Stomach smooth muscle (tissue), 2 donors: ENCODE measurements around the gene MFAP3.
"Not testable (repeated sequence)": the region's sequence is repeated elsewhere in the genome, so short reads cannot be mapped to it uniquely, and the experiment has no call there.

Experiments used
- H3K27ac ChIP-seq: one replicate; pipeline ENCODE4 v1.7.0; 2013; ENCODE audit warnings: mild to moderate bottlenecking, low read length, inconsistent platforms
- H3K27me3 ChIP-seq, 2 donors: one replicate each; pipeline ENCODE4 v1.7.0; 2013; ENCODE audit warnings: low read length in 2 of 2; ENCODE audit not compliant: insufficient read depth in 2 of 2, control insufficient read depth in 1 of 2
- H3K36me3 ChIP-seq, 2 donors: one replicate each; pipeline ENCODE4 v1.7.0; 2013; ENCODE audit warnings: low read length in 2 of 2; ENCODE audit not compliant: control insufficient read depth in 2 of 2, insufficient read depth in 2 of 2
- H3K4me1 ChIP-seq: one replicate; pipeline ENCODE4 v1.7.0; 2013; ENCODE audit warnings: low read length; ENCODE audit not compliant: control insufficient read depth, insufficient read depth
- H3K4me3 ChIP-seq, 2 donors: one replicate each; pipeline ENCODE4 v1.7.0; 2013; ENCODE audit warnings: low read length in 2 of 2
- H3K9ac ChIP-seq, 2 donors: one replicate each; pipeline ENCODE4 v1.7.0; 2013; ENCODE audit warnings: low read length in 2 of 2, mild to moderate bottlenecking in 1 of 2
- H3K9me3 ChIP-seq, 2 donors: one replicate each; pipeline ENCODE4 v1.7.0; 2013; ENCODE audit warnings: low read length in 2 of 2; ENCODE audit not compliant: control insufficient read depth in 2 of 2
- donor health status: healthy.
- donor health status: Pancreatic carcinoma.

Gene MFAP3

DNA sequence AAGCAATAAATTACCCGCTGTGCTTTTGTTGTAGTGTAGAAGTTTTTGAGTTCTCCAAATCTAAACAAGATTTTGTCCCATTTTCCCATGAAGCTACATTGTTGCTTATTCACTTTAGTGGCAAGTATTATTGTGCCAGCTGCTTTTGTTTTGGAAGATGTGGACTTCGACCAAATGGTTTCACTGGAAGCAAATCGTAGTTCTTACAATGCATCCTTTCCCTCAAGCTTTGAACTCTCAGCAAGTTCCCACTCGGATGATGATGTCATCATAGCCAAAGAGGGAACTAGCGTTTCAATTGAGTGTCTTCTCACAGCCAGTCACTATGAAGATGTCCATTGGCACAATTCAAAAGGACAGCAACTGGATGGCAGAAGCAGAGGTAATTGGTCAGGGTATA is 10.9 kb downstream of the MFAP3 start:
- no peak overlapping the region for H3K4me3 ChIP-seq
- no peaks in the 10 kb centered on the region for H3K27me3 ChIP-seq
- no peak overlapping the region for H3K27ac ChIP-seq
- no peak overlapping the region for H3K9ac ChIP-seq
- H3K4me1 ChIP-seq: no peaks in the 10 kb centered on the region
- no peaks in the 10 kb centered on the region for H3K9me3 ChIP-seq
- H3K36me3 ChIP-seq: peaks cover 8 to 17% of the 10 kb centered on the region in 2 donors

DNA sequence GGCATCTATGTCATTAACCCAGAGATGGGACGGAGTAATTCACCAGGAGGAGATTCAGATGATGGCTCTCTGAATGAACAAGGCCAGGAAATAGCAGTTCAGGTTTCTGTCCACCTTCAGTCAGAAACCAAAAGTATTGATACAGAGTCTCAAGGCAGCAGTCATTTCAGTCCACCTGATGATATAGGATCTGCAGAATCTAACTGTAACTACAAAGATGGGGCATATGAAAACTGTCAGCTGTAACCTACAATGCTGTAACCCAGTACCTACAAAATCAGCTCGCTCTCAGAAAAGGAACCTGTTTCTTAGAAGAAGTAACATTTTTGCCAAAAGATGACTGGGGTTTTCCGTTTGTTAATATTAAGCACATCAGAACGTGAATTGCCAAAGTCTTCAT is 14.7 kb downstream of the MFAP3 start:
- H3K27me3 ChIP-seq: no peaks in the 10 kb centered on the region
- H3K36me3 ChIP-seq: peaks cover 14 to 18% of the 10 kb centered on the region in 2 donors
- no peaks in the 10 kb centered on the region for H3K9me3 ChIP-seq
- H3K27ac ChIP-seq: no peak overlapping the region
- H3K4me3 ChIP-seq: no peak overlapping the region
- no peaks in the 10 kb centered on the region for H3K4me1 ChIP-seq
- H3K9ac ChIP-seq: no peak overlapping the region

DNA sequence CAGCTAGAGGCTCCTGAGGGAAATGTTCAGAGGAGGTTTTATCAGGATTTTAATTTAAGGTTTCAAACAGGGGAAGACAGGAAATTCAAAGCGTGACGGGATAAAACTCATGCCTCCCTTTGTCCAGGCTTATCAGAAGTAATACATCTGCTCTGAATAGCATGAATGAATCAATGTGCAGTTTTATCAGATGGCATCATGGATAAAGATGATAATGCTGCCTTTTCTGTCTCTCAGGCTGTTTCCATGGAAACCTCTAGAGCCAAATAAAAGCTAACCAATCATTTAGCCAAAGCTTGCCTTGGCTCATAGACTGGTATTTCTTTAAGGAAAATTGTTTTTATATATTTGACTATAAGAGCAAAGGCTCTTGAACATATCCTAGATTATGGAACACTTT is 16.4 kb downstream of the MFAP3 start:
- Histone ChIP-seq H3K4me3 (no peak overlapping the region), H3K36me3 (peaks cover 14 to 18% of the 10 kb centered on the region in 2 donors), H3K27ac (no peak overlapping the region), H3K4me1 (no peaks in the 10 kb centered on the region), H3K9ac (no peak overlapping the region), H3K9me3 (no peaks in the 10 kb centered on the region), H3K27me3 (no peaks in the 10 kb centered on the region)

DNA sequence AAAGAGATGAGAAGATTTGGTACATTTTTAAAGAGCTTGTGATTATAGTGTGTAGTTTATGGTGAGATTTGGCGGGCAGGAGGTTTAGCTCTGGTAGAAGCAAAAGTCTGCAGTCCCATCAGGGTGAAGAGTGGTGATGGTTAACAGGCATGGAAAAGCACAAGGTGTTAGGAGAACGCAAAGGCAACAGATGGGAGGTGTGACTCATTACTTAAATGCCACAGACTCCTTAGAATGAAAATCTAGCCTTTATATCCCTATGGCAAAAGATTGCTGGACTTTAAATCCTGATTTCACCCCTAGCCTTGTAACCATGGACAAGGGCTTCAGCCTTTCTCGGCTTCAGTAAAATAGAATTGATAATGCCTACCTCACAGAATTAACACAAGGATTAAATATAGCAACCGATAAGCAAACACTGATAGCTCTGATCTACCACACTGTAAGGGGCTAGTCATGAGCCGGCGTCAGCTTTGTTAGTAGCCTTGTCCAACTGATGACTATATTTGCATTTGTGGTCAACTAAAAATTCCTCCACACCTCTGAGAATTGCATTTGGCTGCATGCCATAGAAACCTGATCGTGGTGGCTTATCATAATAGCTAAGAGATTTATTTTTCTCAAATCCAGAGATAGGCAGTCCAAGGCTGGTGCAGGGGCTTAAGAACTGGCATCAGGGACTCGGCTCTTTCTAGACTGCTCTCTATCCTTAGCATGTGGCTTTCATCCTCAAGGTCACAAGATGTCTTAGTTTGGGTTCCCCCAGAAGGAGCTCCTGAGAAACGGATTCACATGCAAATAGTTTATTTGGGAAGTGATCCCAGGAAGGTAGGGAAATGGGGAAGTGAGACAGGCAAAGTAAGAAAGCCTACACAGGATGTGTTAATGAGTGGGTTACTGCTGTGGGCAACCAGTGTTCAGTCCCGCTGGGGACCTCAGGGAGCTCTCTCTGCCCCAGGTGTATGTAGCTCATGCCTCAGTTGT is 19.6 kb downstream of the MFAP3 start:
- H3K4me3 ChIP-seq: no peak overlapping the region
- H3K9ac ChIP-seq: no peak overlapping the region
- no peak overlapping the region for H3K27ac ChIP-seq
- peaks cover 8 to 12% of the 10 kb centered on the region in 2 donors for H3K36me3 ChIP-seq
- no peaks in the 10 kb centered on the region for H3K9me3 ChIP-seq
- no peaks in the 10 kb centered on the region for H3K4me1 ChIP-seq
- no peaks in the 10 kb centered on the region for H3K27me3 ChIP-seq

DNA sequence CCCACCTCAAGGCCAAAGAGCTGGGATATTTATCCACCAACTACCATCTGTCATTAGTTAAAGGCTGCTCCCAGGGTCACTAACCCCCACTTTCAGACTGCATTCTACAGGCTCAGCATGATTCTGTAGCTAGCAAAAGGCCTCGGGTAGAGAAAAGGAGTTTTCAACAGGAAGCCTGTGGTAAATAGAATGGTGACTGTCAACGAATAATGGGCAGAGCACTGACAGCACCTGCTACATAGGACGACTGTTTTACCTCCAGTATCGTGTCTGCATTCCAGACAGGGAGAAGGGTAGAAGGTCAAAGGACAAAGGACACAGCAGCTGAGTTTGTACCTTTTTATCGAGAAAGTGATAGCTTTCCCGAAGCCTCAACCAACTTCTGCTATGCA is 20.3 kb downstream of the MFAP3 start:
- Histone ChIP-seq H3K9ac (no peak overlapping the region), H3K4me1 (no peaks in the 10 kb centered on the region), H3K27me3 (no peaks in the 10 kb centered on the region), H3K27ac (no peak overlapping the region), H3K9me3 (no peaks in the 10 kb centered on the region), H3K4me3 (no peak overlapping the region), H3K36me3 (peaks cover 6 to 8% of the 10 kb centered on the region in 2 donors)

DNA sequence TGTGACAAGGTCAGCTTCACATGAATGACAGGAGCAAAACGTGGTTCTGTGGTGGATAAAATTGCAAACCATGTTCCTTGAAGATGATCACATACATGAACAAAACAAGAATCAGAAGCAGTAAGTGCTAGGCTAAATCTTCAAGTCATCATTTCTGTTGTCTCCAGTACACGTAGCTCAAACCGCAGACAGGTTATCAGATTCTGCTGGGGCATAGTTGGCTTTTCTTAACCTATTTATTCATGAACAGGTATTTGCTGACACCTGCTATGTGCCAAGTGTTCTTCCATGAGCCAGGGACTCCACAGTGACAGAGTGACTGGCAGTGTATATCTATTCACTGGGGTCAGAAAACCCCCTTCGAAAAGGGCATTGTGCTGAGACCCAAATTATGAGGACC is 20.8 kb downstream of the MFAP3 start:
- no peaks in the 10 kb centered on the region for H3K9me3 ChIP-seq
- H3K9ac ChIP-seq: no peak overlapping the region
- H3K27ac ChIP-seq: no peak overlapping the region
- no peak overlapping the region for H3K4me3 ChIP-seq
- H3K36me3 ChIP-seq: peaks cover 2 to 6% of the 10 kb centered on the region in 2 donors
- H3K4me1 ChIP-seq: no peaks in the 10 kb centered on the region
- H3K27me3 ChIP-seq: no peaks in the 10 kb centered on the region

DNA sequence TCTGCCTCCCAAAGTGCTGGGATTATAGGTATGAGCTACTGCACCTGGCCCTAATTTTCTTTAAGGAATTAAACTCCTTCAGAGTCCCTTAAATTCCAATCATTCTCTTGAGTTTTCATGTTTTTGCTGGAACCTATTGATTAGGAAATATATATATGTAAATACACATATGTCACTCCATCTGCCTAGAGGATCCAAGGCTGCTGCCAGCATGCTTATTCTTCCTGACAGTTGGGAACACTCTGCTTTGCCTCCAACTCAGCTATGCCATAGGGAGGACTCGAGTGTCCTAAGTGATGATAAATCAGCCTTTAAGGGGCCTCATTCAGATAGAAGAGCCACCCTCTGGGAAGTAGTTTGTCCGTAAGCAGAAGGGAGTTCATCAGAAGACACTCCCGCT is 21.8 kb downstream of the MFAP3 start:
- H3K9me3 ChIP-seq: no peaks in the 10 kb centered on the region
- no peak overlapping the region for H3K4me3 ChIP-seq
- H3K27me3 ChIP-seq: no peaks in the 10 kb centered on the region
- no peak overlapping the region for H3K27ac ChIP-seq
- no peaks in the 10 kb centered on the region for H3K4me1 ChIP-seq
- no peak overlapping the region for H3K9ac ChIP-seq
- H3K36me3 ChIP-seq: peaks cover 0 to 3% of the 10 kb centered on the region in 2 donors

DNA sequence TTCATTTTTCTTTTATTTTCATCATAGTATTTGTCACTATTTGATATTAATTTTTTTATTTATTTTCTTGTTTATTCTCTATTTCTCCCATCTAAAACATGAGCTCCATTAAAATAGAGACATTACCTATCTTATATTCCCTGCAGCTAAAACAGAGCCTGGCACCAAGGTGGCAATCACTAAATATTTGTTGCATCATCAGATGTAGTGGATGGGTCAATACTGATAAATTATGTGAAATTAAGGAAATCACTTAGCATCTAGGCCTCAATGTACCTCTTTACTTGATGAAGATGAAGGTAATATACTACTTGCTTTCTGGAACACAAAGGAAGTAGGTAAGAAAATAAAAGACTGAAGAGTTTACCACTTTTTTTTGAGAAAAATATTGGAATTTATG is 24.6 kb downstream of the MFAP3 start:
- no peak overlapping the region for H3K9ac ChIP-seq
- no peaks in the 10 kb centered on the region for H3K9me3 ChIP-seq
- no peaks in the 10 kb centered on the region for H3K27me3 ChIP-seq
- H3K36me3 ChIP-seq: no peaks in the 10 kb centered on the region
- no peak overlapping the region for H3K27ac ChIP-seq
- no peaks in the 10 kb centered on the region for H3K4me1 ChIP-seq
- H3K4me3 ChIP-seq: no peak overlapping the region

DNA sequence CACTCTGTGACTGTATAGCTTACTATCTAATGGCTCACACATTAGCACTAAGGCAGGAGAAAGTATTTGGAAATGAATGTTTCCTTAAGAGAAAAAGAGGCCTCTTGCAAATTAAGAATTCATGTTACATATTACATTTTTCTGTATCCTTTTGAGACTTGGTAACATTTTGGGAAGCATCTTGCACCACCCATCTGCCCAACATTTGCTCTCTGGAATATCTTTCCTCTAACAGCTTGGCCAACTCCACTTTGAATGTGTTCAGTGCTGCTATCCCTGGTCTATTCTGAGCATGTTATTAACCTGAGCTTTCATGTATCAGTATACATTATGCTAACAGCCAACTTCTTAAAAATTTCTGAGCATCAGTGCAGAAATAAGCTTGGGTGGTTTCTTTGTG is 27.2 kb downstream of the MFAP3 start:
- Histone ChIP-seq H3K4me1 (no peaks in the 10 kb centered on the region), H3K27ac (no peak overlapping the region), H3K27me3 (no peaks in the 10 kb centered on the region), H3K36me3 (no peaks in the 10 kb centered on the region), H3K4me3 (no peak overlapping the region), H3K9ac (no peak overlapping the region), H3K9me3 (no peaks in the 10 kb centered on the region)

DNA sequence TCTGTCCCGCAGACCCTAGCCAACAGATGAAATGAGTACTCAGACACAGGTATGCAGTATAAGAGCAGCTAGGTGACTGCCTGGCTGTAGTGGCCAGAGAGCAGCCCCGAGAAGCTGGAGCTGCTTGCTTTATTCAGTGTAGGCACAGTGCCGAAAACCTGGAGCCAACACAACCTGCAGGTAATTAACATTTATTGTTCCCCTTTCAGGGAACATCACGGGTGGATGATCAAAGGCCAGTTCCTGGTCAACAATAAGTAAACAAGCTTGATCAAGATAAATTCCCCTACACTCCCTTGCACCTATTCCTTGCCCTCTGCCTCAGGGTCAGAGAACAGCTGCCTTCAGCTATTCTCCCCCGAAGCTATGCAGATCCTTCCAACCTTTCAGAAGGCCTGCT is 31.1 kb downstream of the MFAP3 start:
- not testable (repeated sequence) for H3K9ac ChIP-seq, H3K9me3 ChIP-seq, H3K27me3 ChIP-seq, H3K27ac ChIP-seq, H3K4me3 ChIP-seq, H3K36me3 ChIP-seq, H3K4me1 ChIP-seq

DNA sequence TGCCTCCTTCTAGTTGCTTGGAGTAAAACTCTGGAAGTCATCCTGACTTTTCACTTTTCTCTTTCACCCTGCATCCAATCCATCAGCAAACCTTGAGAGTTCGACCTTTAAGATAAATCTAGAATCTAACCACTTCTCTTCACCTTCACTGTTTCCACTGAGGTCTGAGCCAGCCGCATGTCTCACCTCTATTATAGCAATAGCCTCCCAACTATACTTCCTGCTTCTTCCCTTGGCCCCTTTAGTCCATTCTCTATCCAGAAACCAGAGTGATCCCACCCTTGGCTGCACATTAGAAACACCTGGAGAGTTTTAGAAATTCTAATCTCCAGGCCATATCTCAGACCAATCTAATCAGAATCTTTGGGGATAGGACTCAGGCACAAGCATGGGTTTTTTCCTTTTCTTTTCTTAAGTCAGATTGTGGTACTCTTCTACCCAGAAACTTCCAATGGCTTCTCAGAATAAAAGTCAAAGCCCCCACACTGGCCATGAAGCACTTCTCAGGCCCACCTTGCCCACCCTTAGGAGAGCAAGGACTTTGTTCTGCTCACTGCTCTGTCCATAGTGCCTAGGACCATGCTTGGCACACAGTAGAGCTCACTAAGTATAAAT is 33.1 kb downstream of the MFAP3 start:
- H3K27ac ChIP-seq: no peak overlapping the region
- H3K4me1 ChIP-seq: peaks cover 4% of the 10 kb centered on the region
- no peaks in the 10 kb centered on the region for H3K36me3 ChIP-seq
- H3K4me3 ChIP-seq: peak overlapping the region in 1 of 2 donors; percentile 58
- peak overlapping the region; percentile 41 to 58 for H3K9ac ChIP-seq
- no peaks in the 10 kb centered on the region for H3K27me3 ChIP-seq
- H3K9me3 ChIP-seq: no peaks in the 10 kb centered on the region
